Activated gamma-delta T cell treated with anti-CD3 and anti-CD28 coated beads, Interleukin-2, amount 50 U/mL, for 16 hours (primary cell): ENCODE data around the gene BIN1.

Experiments
- DNase-seq: peaks from one replicate; pipeline ENCODE4 v3.0.0-alpha.2; 2020; ENCODE audit warnings: low read depth

Gene BIN1

DNA sequence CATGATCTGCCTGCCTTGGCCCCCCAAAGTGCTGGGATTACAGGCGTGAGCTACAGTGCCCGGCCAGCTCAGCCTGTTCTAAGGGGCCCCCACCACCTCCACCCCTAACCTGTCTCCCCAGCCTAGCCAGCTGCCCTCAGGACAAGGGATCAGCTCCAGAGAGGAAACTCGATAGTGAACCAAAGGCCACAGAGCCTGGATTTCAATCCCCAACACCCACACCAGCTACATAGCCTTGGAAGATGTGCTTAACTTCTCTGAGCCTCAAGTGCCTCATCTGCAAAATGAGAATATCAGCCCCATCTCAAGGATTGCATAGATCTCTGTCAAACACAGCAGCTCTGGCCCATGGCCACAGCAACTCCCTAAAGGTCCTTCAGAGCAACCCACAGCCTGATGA lies 32.0 kb downstream of the BIN1 start:
- no peak for DNase-seq

DNA sequence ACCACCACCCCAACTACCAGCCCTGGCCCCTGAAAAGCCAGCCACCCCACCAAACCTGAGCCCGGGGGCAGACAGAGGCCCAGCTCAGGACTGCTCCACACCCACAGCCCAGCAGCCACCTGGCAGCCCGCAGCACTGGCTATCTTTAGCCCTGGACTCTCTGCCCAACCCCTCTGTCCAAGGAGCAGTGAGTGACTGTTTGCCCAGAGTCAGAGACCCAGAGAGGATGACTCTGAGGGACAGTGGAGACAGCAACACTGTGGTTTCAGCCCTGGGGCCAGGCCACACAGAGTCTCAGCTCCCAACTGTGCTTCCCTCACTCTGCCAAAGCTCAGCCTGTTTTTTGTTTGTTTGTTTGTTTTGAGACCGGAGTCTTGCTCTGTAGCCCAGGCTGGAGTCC lies 32.6 kb downstream of the BIN1 start:
- DNase-seq = no peak

DNA sequence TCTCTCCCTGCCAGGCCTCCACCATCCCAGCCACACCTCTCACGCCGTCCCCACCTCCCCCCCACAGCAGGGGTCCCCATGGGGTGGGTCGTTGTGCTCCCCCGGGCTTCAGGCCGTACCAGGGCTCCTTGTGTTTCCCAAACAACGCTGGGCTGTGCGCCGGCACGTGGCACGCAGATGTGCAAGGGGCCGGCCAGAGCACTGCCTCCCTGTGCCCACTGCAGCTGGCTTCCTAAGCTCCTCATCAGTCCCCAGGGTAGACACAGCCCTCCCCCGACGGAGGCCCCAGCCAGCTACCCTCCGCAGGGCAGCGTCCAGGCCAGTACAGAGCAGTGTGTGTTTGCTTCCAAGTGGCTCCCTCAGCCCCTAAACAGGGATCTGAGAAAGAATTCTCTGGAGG lies 34.0 kb downstream of the BIN1 start:
- DNase-seq = no peak

DNA sequence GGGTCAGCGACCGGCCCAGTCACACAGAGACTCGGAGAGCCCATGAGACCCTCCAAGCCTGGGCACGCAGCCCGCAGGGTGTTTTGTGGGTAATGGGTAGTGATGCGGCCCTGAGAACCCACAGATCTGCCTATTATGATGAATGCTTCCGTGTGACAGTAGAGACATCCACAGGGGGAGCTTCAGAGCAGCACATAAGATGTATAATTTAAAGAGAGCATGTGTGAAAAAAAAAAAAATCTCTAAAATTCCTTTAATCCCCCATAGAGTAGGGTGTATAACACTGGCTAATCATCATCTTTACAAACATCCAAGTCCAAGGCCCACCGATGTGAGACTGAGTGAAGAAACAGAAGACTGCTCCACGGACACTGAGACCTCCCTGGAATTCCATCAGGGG lies 34.6 kb downstream of the BIN1 start:
- DNase-seq = no peak

DNA sequence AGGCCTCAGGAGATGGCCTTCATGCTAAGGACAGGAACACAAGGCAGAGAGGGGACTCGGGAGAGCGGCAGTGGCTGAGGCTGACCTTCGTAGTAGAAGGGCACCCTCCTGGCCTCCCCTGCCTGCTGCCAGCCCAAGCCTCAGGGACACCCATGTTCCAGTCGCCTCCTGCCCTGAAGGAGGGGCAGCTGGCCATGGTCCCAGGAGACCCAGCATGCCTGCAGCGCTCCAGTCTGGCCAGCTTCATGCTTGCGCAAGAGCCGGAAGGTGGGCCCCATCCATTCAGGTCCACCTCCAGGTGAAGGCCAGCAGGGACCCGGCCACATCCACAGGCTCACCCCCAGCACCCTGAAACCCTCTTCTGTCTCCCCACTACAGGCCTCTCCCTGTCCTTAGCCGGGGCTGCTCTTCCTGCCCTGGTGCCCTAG lies 35.0 kb downstream of the BIN1 start:
- no peak for DNase-seq

DNA sequence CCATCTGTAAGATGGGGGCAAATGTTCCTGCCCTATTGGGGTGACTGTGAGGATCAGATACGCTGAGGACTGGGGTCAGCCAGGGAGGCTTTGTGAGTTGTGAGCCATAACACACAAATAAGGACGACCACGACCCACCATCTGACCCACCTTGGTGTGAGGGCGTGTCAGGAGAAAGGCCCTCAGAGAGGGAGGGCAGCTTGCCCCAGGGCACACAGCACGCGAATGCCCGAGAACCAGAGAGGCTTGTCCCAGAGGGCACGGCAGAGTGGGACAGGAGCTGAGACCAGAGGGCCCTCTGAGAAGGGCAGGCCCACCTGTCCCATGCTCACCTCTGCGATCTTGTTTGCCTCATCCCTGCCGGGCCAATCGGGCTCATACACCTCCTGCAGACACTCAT lies 36.7 kb downstream of the BIN1 start:
- DNase-seq = no peak

DNA sequence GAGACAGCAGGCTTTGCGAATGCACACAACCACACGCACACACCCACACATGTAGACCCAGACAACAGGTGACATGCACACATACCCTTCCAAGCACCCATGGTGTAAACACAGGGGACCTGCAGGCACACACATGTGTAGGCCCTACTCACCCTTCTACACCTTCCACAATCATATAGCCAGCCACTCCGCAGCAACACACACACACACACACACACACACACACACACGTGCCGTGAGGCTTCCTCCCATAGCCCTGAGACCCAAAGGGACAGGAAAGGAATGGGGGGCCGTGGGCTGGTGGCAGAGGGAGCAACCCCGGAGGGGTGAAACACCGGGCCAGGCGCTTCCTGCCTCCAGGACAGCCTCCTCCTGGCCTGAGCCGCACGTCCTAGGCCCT lies 37.4 kb downstream of the BIN1 start:
- DNase-seq = no peak

DNA sequence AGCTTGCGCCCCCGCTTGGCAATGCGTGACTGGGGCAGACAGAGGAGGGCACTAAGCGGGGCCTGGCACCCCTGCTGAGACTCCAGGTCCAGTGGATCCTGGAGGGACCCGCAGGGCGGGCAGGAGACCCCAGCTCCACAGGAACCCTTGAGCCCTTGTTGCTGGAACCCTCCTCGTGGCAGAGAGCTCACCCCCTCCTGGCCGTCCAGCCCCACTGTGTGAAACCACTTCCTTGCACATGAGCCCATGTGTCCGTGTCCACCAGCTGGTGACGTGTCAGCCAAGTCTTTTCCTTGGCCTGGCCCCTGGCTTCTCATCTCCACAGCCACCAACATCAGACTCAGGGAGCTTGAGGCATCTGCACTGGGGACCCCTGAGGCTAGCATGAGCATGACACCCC lies 38.0 kb downstream of the BIN1 start:
- DNase-seq = no peak

DNA sequence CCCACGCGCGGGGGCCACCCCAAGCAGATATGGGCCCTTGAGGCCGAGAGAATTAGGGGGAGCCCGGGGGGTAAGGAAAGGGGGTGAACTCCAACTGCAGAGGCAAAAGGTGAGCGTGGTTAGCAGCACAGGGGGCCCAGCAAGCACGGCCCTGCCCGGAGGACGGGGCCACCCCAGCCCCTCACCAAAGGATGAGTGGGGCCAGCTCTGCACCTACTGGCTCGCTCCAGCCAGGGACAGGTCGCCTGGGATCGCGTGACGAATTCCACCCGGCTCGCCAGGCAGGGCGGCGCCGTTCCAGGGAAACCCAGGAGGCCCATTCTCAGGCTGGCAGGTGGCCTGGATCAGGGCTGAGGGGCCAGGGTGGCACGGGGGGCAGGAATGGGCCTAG lies 38.6 kb downstream of the BIN1 start:
- no peak for DNase-seq

DNA sequence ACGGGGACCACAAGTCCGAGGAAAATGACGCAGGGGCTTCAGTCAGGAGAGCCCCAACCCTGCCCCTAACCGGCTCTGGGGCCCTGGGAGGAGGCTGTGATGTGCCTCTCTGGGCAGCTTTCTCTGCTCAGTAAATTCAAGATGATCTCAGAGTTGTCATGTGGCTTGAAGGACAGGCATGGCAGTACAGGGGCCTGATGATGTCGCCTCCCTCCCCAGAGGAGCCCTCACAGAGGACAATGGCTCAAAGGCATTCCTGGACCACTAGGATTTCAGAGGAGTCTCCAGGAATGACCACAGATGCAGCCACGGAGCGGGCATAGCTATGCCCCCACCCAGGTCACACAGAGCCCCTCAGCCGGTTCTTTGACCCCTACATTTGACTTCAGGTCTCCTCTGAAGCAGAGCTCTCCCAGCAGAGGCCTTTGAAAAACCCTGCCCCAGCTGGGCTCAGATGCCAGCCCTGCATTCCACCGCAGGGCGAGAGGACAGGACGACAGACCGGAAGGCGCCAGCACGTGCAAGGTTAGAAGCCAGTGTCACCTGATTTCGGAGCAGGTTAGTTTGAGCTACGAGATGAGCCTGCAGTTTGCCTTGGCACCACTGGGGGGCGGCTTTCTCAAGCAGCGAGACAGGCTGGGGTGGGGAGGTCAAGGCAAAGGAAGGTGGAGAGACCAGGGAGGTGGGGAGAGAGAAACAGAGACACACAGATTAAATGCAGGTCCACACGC lies 39.2 kb downstream of the BIN1 start:
- peak; percentile 55 for DNase-seq

DNA sequence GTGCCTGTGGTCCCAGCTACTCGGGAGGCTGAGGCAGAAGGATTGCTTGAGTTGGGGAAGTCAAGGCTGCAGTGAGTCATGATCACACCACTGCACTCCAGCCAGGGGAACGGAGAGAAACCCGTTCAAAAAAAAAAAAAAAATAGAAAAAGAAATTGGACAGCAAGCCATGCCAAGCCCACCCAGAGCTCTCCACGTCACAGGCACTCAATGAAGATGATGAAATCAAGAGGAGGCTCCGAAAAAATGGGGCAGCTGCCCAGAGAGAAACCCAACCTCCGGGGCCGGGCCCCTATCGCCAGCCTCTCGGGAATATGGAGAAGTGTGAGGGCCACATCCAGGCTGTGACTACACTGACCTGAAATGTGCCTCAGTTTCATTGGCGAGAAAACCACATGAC lies 40.0 kb downstream of the BIN1 start:
- no peak for DNase-seq

DNA sequence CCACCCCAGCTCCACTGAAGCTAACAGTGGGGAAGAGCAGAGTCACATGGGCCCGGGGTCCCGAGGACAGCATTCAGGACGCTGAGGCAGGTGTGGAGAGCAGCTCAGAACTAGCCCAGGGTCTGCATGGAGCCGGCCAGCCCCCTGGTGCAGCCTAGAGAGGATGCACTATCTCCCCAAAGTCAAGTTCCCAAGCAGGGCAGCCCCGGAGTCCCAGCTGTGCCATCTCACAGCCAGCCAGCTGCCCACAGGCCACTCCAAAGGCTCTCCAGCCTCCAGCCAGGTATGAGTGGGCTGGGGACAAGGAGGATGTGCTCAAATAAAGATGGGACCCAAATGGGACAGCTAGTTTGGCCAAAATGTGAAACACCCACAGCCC lies 41.0 kb downstream of the BIN1 start:
- DNase-seq = no peak

DNA sequence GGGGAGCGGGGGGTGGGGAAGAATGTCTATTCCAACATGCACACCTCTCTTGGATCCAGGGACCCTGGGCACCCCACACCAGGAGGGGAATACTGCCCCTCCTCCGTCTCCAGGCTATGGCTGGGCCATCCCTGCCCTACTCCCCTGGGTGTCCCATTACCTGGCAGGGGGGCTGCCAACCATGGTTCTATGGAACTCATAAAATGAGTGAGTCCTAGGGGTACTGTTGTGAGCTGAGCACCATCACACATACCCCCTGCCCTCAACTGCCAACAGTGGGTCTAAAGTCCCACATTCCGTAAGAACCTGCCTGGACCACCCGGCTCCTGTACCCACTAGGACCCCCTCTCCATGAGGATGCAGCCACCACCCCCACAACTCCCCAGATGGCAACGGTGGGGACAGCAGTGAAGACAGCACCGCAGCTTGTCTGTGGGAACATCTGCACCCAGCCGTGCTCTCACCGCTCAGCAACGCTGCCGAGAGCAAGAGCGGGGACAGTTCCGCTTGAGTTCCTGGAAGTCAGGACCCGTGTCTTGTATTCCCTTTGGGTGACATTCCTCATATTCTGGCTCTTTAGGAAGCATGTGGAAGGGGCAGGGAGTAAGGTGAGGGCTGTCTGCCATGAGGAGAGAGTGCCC lies 41.5 kb downstream of the BIN1 start:
- no peak for DNase-seq

DNA sequence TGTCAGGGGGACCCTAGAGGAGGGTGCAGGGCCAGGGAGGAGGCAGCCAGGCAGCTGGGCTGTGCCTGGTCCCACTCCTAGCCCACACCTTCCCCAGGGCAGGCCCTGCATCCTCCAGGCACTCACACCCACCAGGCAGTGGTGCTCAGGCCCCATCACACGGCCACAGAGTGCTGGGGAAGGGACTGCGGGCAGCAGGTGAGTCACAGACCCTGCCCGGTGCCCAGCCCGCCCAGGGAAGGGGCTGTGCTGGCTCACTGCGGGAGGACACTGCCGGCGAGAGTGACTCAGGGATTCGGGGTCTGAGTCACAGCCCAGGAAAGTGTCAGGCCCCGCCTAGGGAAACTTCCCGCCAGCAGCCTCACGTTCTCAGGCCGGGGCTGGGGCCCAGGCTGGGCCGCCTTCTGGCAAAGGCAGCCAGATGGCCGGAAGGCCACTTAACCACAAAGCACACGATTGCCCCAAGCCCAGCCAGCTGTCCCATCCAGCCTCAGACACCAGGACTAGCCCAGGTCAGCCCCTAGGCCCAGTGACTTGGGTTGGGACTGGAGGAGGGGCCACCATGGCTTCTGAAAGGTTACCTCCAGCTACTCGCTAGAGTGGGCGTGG lies 42.2 kb downstream of the BIN1 start:
- DNase-seq = peak; percentile 57

DNA sequence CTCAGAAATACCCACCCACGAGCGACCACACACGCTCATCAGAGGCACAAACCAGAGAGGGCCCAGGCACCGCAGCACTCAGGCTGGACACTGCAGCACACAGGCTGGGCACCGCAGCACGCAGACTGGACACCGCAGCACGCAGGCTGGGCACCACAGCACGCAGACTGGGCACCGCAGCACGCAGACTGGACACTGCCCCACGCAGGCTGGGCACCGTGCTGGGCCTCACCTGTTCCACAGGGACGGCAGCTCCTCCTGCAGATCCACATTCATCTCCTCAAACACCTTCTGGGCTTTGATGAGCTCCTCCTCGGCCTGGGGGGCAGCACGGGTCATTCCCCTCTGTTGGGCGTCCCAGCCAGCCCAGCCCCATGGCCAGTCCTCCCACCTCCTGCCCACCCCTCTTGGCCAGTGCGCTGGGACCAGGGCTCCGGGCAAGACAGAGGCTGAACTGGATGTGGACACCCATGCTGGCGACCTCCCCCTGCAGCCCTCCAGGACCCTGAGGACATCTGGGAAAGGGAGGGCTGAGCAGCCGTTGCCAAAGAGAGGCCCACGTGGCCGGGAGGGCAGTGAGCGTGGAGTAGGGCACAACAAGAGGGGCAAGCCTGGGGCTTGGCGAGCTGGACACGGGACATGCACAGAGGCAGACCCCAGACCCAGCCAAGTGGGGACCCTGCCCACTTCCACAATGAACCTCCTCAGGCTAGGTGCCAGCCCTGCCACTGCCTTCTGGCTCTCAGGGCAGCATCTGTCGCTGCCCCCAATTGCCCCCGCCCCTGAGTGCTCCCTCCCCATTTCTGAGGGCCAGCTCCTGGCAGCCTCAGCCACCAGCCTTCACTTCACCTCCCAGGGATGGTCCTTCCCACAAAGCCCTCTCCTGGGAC lies 43.0 kb downstream of the BIN1 start:
- no peak for DNase-seq

DNA sequence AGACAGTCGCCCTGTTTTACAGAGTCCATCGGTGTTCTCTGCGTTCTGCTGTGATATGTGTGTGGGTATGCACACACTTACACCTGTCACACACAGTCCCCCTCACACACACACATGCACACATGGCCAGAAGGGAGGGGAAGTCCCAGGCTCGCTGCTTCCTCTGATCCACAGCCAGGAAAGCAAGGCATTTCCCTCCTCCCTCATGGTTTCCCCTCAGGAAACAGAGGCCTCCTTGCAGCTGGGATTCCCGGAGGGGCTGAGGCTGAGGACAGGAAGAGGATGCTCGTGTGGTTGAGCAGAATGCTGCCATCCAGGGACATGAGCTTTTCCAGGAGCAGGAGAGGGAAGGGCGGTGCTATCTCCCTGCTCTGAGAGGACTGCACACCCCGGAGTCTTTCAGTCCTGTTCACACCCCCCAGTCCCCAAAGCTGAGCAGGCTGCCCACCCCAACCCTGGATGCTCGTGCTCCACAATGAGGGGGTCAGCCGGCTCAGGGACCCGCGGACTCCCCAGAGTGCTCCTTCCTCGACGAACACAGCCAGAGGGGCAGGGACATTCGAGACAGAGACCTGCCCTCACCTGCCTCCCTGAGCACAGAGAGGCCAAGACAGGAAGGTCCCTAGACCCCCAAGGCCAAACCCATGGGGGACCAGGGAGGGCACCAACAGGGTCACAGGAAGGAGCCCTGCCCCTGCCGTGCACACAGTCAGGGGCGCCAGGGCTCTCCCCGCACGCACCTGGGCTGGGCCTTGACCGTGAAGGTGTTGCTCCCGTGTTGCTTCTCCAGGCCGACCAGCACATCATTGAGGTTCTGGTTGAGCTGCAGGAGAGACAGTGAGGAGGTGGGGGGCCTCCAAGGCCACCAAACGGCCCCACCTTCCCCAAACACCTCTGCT lies 45.3 kb downstream of the BIN1 start:
- no peak for DNase-seq

DNA sequence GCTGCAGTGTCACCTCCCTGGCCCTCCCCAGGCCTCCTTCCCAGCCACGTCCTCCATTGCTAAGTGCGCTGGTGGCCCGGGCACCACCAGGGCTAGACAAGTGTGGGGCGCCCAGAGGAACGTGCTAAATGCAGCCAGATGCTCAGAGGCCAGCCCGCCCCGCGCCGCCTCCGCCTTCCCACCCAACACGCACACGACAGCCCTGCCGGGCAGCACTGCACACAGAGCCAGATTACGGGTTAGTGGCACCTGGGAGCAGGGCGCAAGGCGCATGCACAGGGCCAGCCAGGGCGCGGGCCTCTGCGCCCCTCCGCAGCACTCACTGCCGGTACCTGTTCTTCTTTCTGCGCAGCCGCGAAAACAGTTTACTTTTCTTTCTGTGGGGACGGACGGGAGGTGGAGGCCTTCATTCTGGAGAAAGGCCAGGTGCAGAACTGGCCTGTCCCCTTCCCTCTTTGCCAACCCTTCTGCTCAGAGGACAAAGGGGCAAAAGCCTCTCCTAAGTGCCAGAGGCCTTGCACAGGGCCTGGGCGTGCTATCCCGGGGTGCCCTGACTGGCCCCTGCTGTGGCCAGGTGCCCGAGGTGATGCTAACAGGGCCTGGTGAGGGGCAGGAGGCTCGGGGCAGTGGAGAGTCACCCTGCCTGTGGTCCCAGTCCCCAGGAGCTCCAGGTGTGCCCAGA lies 46.5 kb downstream of the BIN1 start:
- DNase-seq = no peak

DNA sequence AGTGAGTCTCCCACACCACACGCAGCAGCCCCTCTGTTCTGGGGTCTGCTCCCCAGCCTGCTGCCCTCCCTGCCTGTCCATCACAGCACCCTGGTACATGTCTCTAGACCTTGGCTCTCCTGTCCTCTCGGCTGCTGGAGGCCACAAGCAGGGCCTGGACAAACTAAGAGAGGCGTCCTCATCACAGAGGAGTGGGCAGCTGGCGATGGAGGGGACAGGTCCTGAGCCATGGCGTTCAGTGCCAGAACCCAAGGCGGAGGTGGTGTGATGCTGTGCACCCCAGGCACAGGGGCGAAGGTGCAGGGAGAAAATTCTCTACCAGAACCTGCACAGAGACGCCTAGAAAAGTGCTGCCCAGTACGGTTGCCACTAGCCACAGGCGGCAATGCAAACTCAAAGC lies 47.4 kb downstream of the BIN1 start:
- no peak for DNase-seq

DNA sequence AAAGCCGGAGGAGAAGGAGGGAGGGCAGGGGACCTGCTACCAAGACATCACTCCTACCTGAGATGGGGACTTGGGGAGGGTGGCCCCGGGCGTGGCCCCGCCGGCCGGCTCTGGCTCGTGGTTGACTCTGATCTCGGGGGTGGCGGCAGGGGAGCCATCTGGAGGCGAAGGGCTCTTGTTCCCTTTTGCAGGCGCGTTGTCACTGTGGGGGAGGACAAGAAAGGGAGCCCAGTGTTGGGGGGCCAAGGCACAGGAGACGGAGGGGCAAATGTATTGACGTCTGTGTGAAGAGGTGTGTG lies 48.1 kb downstream of the BIN1 start:
- DNase-seq = no peak

DNA sequence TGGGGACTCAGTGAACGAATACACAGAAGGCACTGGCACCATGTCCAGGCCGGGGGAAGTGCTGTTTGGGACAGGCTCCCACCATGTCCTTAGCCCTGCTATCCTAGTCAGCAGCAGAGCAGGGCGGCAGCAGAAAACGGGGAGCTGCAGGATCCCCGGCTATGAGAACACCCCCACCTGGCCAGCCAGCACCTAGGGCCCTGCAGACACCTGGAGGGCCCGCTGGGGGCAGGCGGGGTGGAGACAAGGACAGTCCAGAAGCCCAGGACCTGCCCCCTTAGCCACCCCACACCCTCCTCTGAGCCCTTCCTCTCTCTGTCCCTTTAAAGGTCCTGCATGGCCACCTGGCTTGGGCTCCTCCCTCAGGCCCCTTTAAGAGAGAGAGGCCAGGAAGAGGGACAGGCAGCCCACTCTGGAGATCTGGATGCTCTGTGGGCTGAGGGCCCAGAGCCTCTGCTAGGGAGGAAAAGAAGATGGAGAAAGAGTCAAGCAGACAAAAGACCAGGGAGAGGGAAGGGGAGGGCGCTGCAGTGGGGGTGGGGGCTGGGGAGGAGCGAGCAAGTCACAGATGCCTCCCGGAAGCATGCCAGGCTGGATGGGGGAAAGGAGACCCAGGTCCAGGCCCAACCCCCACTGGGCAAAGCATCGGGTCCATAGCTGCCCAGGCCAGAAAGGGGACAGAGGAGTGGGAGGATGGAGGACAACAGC lies 48.6 kb downstream of the BIN1 start:
- DNase-seq = no peak
